ENCODE data around the gene CCSER1.
"Not testable (repeated sequence)": the region's sequence is repeated elsewhere in the genome, so short reads cannot be mapped to it uniquely, and the experiment has no call there.

CCSER1 gene

DNA sequence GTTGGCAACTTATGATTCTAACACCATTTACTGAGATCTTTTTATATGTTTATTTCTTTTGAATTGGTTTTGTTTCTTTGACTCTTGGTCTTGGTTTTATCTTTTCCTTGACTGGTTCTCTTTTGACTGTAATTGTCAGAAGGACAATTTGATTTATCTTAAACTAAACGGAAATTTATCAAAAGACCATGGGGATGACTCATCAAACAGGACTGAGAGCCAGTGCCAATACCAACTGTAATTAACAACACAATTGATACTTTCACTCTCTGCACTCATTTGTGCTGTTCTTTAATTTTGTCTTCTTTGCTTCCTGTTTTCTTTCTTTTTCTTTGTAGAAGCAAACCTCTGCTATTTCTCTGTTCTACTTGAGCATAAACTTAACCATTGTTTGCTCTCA lies 776.8 kb downstream of the CCSER1 start:
- TF ChIP-seq, protein P1, sequence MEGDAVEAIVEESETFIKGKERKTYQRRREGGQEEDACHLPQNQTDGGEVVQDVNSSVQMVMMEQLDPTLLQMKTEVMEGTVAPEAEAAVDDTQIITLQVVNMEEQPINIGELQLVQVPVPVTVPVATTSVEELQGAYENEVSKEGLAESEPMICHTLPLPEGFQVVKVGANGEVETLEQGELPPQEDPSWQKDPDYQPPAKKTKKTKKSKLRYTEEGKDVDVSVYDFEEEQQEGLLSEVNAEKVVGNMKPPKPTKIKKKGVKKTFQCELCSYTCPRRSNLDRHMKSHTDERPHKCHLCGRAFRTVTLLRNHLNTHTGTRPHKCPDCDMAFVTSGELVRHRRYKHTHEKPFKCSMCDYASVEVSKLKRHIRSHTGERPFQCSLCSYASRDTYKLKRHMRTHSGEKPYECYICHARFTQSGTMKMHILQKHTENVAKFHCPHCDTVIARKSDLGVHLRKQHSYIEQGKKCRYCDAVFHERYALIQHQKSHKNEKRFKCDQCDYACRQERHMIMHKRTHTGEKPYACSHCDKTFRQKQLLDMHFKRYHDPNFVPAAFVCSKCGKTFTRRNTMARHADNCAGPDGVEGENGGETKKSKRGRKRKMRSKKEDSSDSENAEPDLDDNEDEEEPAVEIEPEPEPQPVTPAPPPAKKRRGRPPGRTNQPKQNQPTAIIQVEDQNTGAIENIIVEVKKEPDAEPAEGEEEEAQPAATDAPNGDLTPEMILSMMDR (IDR thresholded peaks at IDR 0.05; ENCODE audit: insufficient read depth, missing control alignments), result no peak
- no peak for DNase-seq (ENCODE audit: insufficient read length, low spot score)
- FAIRE-seq, result no peak

DNA sequence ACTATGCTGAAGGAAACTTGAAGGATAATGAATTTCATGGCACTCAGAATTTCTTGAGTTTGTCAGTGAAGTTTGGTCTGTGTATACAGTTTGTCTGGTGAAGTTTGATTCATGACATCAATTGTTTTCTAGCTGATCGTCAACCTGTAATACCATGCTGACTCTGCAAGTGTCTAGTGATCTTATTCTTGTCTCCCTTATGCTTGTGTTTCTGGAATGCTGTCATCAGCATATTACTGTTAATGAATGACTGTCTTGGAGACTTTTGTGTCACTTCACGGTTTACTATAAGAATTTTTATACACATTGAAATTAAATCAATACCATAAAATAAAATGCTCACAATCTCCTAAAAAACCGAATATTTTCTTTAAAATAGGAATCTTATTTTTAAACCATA lies 779.0 kb downstream of the CCSER1 start:
- FAIRE-seq (peak; percentile 63), DNase-seq (ENCODE audit: insufficient read length, low spot score) (no peak)
- TF ChIP-seq, protein P1 (IDR thresholded peaks at IDR 0.05; ENCODE audit: insufficient read depth, missing control alignments), result no peak

DNA sequence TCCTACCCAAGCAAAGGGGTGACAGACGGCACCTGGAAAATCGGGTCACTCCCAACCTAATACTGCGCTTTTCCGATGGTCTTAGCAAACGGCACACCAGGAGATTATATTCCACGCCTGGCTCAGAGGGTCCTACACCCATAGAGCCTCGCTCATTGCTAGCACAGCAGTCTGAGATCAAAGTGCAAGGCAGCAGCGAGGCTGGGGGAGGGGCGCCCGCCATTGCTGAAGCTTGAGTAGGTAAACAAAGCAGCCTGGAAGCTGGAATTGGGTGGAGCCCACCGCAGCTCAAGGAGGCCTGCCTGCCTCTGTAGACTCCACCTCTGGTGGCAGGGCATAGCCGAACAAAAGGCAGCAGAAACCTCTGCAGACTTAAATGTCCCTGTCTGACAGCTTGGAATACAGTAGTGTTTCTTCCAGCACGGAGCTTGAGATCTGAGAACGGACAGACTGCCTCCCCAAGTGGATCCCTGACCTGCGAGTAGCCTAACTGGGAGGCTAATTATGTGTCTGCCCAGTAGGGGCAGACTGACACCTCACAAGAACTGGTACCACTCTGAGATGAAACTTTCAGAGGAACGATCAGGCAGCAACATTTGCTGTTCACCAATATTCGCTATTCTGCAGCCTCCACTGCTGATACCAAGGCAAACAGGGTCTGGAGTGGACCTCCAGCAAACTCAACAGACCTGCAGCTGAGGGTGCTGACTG lies 784.7 kb downstream of the CCSER1 start:
- FAIRE-seq; DNase-seq (ENCODE audit: insufficient read length, low spot score): not testable (repeated sequence)

DNA sequence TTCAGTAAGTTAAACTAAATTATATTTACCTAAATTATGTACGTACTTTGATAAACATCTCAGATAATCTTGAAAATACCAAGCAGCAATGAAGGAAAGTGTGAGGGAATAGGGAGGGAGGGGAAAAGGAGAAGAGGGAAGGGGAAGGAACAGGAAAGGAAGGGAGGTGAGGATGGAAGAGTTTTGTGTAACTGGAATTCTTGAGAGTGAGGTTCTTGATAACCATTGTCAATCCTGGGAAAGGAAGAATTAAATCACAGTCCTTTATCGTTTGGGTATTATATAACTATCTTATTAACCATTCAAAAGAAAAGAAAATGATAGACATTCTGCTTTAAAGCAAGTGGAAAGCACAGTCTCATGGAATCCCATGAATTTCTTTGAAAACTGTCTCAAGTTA lies 795.0 kb downstream of the CCSER1 start:
- TF ChIP-seq, protein P1 (IDR thresholded peaks at IDR 0.05; ENCODE audit: insufficient read depth, missing control alignments), result no peak
- FAIRE-seq, result no peak

DNA sequence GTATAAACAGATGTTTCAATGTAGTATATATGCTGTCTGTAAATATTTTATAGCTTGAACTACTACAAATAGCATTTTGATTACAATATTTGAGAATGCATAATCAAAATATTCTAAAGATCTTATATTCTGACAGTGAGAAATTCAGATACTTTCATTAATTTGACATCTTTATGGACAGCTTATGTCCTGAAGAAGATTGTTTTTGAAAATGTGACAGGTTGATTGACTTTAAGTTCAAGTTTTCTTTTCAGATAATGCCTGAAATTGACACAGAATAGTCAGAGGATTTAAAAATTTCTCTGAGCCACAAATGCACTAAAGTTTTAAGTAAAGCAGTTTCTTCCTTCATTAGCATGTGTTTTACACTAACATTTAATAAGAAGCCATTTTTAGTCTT lies 799.8 kb downstream of the CCSER1 start:
- no peak for DNase-seq (ENCODE audit: insufficient read length, low spot score)
- TF ChIP-seq, protein P1 (IDR thresholded peaks at IDR 0.05; ENCODE audit: insufficient read depth, missing control alignments), result no peak
- no peak for FAIRE-seq

More for the DNA sequence above, 795.0 kb downstream of the CCSER1 start:
- no peak for DNase-seq (ENCODE audit: insufficient read length, low spot score)

DNA sequence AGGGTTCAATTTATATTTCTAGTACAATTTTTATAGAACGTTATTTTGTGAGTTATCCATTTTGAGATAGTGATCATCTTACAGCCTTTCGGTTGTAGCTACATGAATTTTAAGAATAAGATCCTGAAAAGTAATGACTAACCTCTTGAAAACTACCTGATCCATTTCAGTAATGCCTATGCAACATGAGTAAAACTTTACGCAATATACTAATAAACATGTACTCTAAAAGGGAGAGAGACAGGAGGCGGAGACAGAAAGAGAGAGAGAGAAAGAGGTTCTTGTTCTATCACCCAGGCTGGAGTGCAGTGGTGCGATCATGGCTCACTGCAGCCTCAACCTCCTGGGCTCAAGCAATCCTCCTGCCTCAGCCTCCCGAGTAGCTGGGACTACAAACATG lies 816.1 kb downstream of the CCSER1 start:
- FAIRE-seq, result no peak
- TF ChIP-seq, protein P1 (IDR thresholded peaks at IDR 0.05; ENCODE audit: insufficient read depth, missing control alignments), result no peak

DNA sequence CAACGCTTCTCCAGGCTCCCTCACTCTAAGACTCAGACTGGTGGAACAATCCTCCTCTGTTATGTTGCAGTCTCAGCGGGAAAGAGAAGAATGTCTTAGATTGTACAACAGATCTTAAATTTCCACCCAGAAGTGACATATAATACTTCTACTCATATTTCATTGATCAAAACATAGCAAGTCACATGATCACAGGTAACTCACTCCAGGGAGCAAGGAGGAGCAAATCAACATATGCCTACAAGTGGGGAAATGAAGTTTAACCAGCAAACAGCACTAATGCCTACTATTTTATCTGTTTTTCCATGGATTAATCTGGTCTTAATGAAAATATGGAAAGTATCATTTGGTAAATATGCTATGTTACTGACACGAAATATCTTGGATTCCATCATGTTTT lies 819.8 kb downstream of the CCSER1 start:
- no peak for FAIRE-seq
- TF ChIP-seq, protein P1 (IDR thresholded peaks at IDR 0.05; ENCODE audit: insufficient read depth, missing control alignments), result no peak
- DNase-seq (ENCODE audit: insufficient read length, low spot score), result no peak

More for the DNA sequence above, 816.1 kb downstream of the CCSER1 start:
- no peak for DNase-seq (ENCODE audit: insufficient read length, low spot score)

Measured in D721Med (cell line).